ENCODE data around the gene PATJ. TPM values are rescaled to one million over a fixed set of nuclear protein-coding genes. Genes with fewer than 3 reads are reported as not detected.
A peak's percentile ranks its signal among the peaks of the same experiment; 100 is the strongest.
"Not testable (repeated sequence)": the region's sequence is repeated elsewhere in the genome, so short reads cannot be mapped to it uniquely, and the experiment has no call there.

PATJ gene
- total RNA-seq, 4 donors from 2014 or later, result 10.6 to 44.8 (median 26.1) TPM

- Histone ChIP-seq H3K27me3 (no peaks in the 10 kb centered on the region), H3K36me3 (no peaks in the 10 kb centered on the region)
- intact Hi-C loops (cut with DNase I; ENCODE audit: low total_unique reads), result no loop called here
Measured at GRCh38 chr1:61819421-61819820, 77.1 kb downstream of the PATJ start.

GRCh38 chr1:61825393-61825792 is 83.1 kb downstream of the PATJ start:
- TF ChIP-seq POLR2A (IDR thresholded peaks at IDR 0.05) (no peak), CTCF (IDR thresholded peaks at IDR 0.05) (no peak)
- no peak for DNase-seq
- no peaks in the 10 kb centered on the region for H3K4me1 ChIP-seq
- no peak overlapping the region for H3K27ac ChIP-seq
- no peaks in the 10 kb centered on the region for H3K27me3 ChIP-seq
- no peaks in the 10 kb centered on the region for H3K36me3 ChIP-seq
- no peaks in the 10 kb centered on the region for H3K9me3 ChIP-seq
- intact Hi-C loops (cut with DNase I; ENCODE audit: low total_unique reads), result no loop called here
- H3K4me3 ChIP-seq, result no peak overlapping the region

More at GRCh38 chr1:61819421-61819820, 77.1 kb downstream of the PATJ start:
- DNase-seq, result no peak
- H3K9me3 ChIP-seq, result no peaks in the 10 kb centered on the region
- no peaks in the 10 kb centered on the region for H3K4me1 ChIP-seq
- no peak for TF ChIP-seq POLR2A (IDR thresholded peaks at IDR 0.05)
- no peak for TF ChIP-seq CTCF (IDR thresholded peaks at IDR 0.05)
- H3K4me3 ChIP-seq, result no peak overlapping the region
- no peak overlapping the region for H3K27ac ChIP-seq

GRCh38 chr1:61828805-61829204 is 86.5 kb downstream of the PATJ start:
- Histone ChIP-seq H3K27ac (no peak overlapping the region), H3K4me3 (no peak overlapping the region), H3K9me3 (no peaks in the 10 kb centered on the region), H3K36me3 (no peaks in the 10 kb centered on the region), H3K27me3 (no peaks in the 10 kb centered on the region), H3K4me1 (no peaks in the 10 kb centered on the region)
- TF ChIP-seq POLR2A (IDR thresholded peaks at IDR 0.05) (no peak), CTCF (IDR thresholded peaks at IDR 0.05) (no peak)
- intact Hi-C loops (cut with DNase I; ENCODE audit: low total_unique reads), result no loop called here
- no peak for DNase-seq

- H3K4me3 ChIP-seq, result no peak overlapping the region
- peak overlapping the region in 1 of 2 donors; percentile 24 for H3K27ac ChIP-seq
- no peaks in the 10 kb centered on the region for H3K9me3 ChIP-seq
- intact Hi-C loops (cut with DNase I; ENCODE audit: low total_unique reads), result no loop called here
- H3K4me1 ChIP-seq, result no peaks in the 10 kb centered on the region
- no peaks in the 10 kb centered on the region for H3K36me3 ChIP-seq
- DNase-seq, result no peak
- TF ChIP-seq POLR2A (IDR thresholded peaks at IDR 0.05) (no peak), CTCF (IDR thresholded peaks at IDR 0.05) (no peak)
- H3K27me3 ChIP-seq, result no peaks in the 10 kb centered on the region
Measured at GRCh38 chr1:61836649-61837048, 94.4 kb downstream of the PATJ start.

- H3K27me3 ChIP-seq; H3K4me1 ChIP-seq; H3K9me3 ChIP-seq; H3K4me3 ChIP-seq; intact Hi-C loops (cut with DNase I; ENCODE audit: low total_unique reads); DNase-seq; H3K36me3 ChIP-seq: not testable (repeated sequence)
- peak overlapping the region in 1 of 2 donors; percentile 24 for H3K27ac ChIP-seq
Measured at GRCh38 chr1:61837607-61838006, 95.3 kb downstream of the PATJ start.

- Histone ChIP-seq H3K9me3 (no peaks in the 10 kb centered on the region), H3K4me3 (no peak overlapping the region), H3K36me3 (no peaks in the 10 kb centered on the region), H3K4me1 (no peaks in the 10 kb centered on the region), H3K27ac (peak overlapping the region in 1 of 2 donors; percentile 29), H3K27me3 (no peaks in the 10 kb centered on the region)
- no peak for TF ChIP-seq CTCF (IDR thresholded peaks at IDR 0.05)
- no peak for TF ChIP-seq POLR2A (IDR thresholded peaks at IDR 0.05)
- no peak for DNase-seq
- intact Hi-C loops (cut with DNase I; ENCODE audit: low total_unique reads), result no loop called here
Measured at GRCh38 chr1:61839679-61840078, 97.4 kb downstream of the PATJ start.
